Natural killer cell (primary cell): Measurements from ENCODE around the gene AK2. TPM values are rescaled to one million over a fixed set of nuclear protein-coding genes. Genes with fewer than 3 reads are reported as not detected.

ENCODE experiments used
- ATAC-seq, 3 donors: fragments of 150-1000 bp in 2 of 3; fragments of 200-7000 bp in 1 of 3; cut with Tn5 transposase; 1 replicate in 1 of 3; 2 replicates in 2 of 3; pipeline ENCODE4 v1.10.0; 2021; ENCODE audit warnings: mild to moderate bottlenecking in 2 of 3, moderate library complexity in 2 of 3
- DNase-seq, 2 donors: peaks; one replicate each; pipeline versions ENCODE4 v3.0.0 to v3.0.0-alpha.2; 2013 to 2021; ENCODE audit warnings: mixed read lengths in 1 of 2
- H3K27ac ChIP-seq: one replicate; pipeline ENCODE4 v1.5.1; 2013; ENCODE audit warnings: mild to moderate bottlenecking, low read length
- H3K27me3 ChIP-seq: one replicate; pipeline ENCODE4 v1.6.1; 2013; ENCODE audit warnings: low read length; ENCODE audit not compliant: control insufficient read depth, insufficient read depth
- H3K36me3 ChIP-seq: one replicate; pipeline ENCODE4 v1.6.1; 2013; ENCODE audit warnings: low read length; ENCODE audit not compliant: control insufficient read depth, insufficient read depth
- H3K4me1 ChIP-seq: one replicate; pipeline ENCODE4 v1.6.1; 2013; ENCODE audit warnings: low read length; ENCODE audit not compliant: control insufficient read depth, insufficient read depth
- H3K4me3 ChIP-seq: one replicate; pipeline ENCODE4 v1.5.1; 2013; ENCODE audit warnings: low read length
- H3K9me3 ChIP-seq: one replicate; pipeline ENCODE4 v1.6.1; 2013; ENCODE audit warnings: low read length; ENCODE audit not compliant: control insufficient read depth, insufficient read depth
- H3K27ac Mint-ChIP-seq, 2 donors: one replicate each; pipeline ENCODE4 v1.8.0; 2022; ENCODE audit warnings: mild to moderate bottlenecking in 2 of 2, mixed read lengths in 2 of 2, moderate library complexity in 1 of 2
- H3K27me3 Mint-ChIP-seq, 2 donors: one replicate each; pipeline ENCODE4 v1.8.0; 2022; ENCODE audit warnings: low read depth in 2 of 2, mixed read lengths in 2 of 2
- H3K36me3 Mint-ChIP-seq: one replicate; pipeline ENCODE4 v1.8.0; 2022; ENCODE audit warnings: mixed read lengths
- H3K4me1 Mint-ChIP-seq, 2 donors: one replicate each; pipeline ENCODE4 v1.8.0; 2022; ENCODE audit warnings: mixed read lengths in 2 of 2
- H3K4me3 Mint-ChIP-seq: one replicate; pipeline ENCODE4 v1.8.0; 2022; ENCODE audit warnings: mild to moderate bottlenecking, moderate library complexity, mixed read lengths
- H3K9me3 Mint-ChIP-seq, 2 donors: one replicate each; pipeline ENCODE4 v1.8.0; 2022; ENCODE audit warnings: mixed read lengths in 2 of 2
- CTCF ChIP-seq: fragments of 200-600 bp; IDR thresholded peaks from one replicate; pipeline ENCODE4 v1.8.0; 2022; ENCODE audit warnings: antibody characterized with exemption
- WGBS: methylation state at CpG from one replicate; pipeline ENCODE4 v1.1.7; 2013; ENCODE audit warnings: missing lambda C conversion rate; ENCODE audit not compliant: insufficient coverage; 5-methylcytosine and 5-hydroxymethylcytosine counted together
- intact Hi-C: fragments of 100-400 bp; cut with micrococcal nuclease; formaldehyde crosslinking; loops from one replicate; pipeline ENCODE4 v1.14.2; 2022
- total RNA-seq, 4 donors: library from RNA; stranded (reverse); fragments of 120-200 nt in 1 of 4; gene quantifications; one replicate each; pipeline versions ENCODE4 v1.2.3 to v1.2.4, GENCODE V29; 2013 to 2022

AK2 gene
- total RNA-seq, 3 donors from 2014 or later (not counting 1 experiment from before 2014, with no cell fraction given), result 64.8 to 94.0 (median 67.1) TPM

DNA sequence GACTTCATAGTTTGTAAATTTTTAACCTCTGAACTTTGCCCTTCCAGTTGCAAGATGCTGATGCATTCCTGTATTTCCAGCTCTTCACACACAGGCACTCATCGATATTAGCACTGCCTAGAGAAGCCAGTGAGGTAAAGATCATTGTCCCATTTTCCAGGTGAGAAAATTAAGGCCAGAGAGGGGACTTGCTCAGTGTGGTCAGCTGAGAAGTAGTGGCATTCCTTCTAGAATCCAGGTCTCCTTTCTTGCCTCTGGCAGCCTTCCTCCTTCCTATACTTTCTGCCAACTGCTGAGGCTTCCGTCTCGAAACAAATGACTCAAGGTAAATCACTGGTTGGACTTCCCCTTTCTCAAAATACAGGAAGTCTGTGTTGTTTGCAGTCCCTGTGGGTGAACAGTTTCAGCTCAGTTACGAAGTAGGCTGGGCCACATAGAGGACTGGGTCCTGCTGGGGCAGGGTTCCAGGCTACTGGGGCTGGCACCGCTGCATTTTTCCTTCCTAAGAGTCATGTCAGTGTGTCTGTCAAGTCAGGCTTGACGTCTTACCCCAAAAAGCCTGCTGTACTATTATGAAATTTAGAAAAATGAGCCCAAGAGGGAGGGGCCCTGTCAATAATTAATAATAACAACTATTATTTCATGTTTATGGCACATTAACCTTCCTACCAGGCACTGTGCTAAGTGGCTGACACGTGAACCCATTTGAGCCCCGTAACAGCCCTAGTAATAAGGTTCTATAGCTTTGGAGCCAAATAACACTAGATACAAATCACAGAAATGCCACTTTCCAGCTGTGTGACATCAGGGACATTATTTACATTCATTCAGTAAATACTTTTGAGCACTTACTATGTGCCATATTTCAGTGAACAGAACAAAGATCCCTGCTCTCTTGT is 55.4 kb downstream of the AK2 start:
- Mint-ChIP-seq H3K27ac (peak overlapping the region; percentile 90), H3K4me3 (peak overlapping the region; percentile 67), H3K27me3 (no peaks in the 10 kb centered on the region), H3K4me1 (peaks cover 14 to 20% of the 10 kb centered on the region in 2 donors), H3K9me3 (no peaks in the 10 kb centered on the region), H3K36me3 (no peaks in the 10 kb centered on the region)
- WGBS, result 11% methylated on average over 7 of the region's 8 CpGs
- peak overlapping the region; percentile 27 for H3K4me3 ChIP-seq
- TF ChIP-seq CTCF, result no peak
- no peaks in the 10 kb centered on the region for H3K36me3 ChIP-seq
- H3K4me1 ChIP-seq, result peaks cover 39% of the 10 kb centered on the region
- no peaks in the 10 kb centered on the region for H3K27me3 ChIP-seq
- peak overlapping the region; percentile 96 for H3K27ac ChIP-seq
- peak; percentile 98 to 99 (median 98) for ATAC-seq
- DNase-seq, result peak; percentile 45 to 88
- intact Hi-C loops, result loop anchor here (1.0 kb wide), 1 partner anchor 17 kb away; the partner anchor contains the start of gene RNF19B
- no peaks in the 10 kb centered on the region for H3K9me3 ChIP-seq

DNA sequence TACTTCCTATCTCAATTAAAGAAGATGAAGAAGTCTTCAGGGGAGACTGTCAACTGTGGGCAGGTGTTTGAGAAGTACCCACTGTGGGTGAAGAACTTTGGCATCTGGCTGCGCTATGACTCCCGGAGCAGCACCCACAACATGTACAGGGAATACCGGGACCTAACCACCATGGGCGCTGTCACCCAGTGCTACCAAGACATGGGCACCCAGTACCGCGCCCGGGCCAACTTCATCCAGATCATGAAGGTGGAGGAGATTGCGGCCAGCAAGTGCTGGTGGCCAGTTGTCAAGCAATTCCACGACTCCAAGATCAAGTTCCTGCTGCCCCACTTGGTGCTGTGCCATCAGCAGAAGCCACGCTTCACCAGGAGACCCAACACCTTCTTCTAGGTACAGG is 56.6 kb downstream of the AK2 start:
- intact Hi-C loops, result no loop called here
- H3K4me3 ChIP-seq, result no peak overlapping the region
- Mint-ChIP-seq H3K9me3 (no peaks in the 10 kb centered on the region), H3K36me3 (no peaks in the 10 kb centered on the region), H3K4me3 (no peak overlapping the region), H3K27ac (peak overlapping the region; percentile 90), H3K4me1 (peaks cover 14 to 20% of the 10 kb centered on the region in 2 donors), H3K27me3 (peaks cover 0 to 5% of the 10 kb centered on the region in 2 donors)
- H3K36me3 ChIP-seq, result no peaks in the 10 kb centered on the region
- no peaks in the 10 kb centered on the region for H3K9me3 ChIP-seq
- no peak for DNase-seq
- H3K27me3 ChIP-seq, result no peaks in the 10 kb centered on the region
- no peak for ATAC-seq
- no peak for TF ChIP-seq CTCF
- no peak overlapping the region for H3K27ac ChIP-seq
- WGBS, result 97% methylated on average over 10 of the region's 10 CpGs
- peaks cover 39% of the 10 kb centered on the region for H3K4me1 ChIP-seq

DNA sequence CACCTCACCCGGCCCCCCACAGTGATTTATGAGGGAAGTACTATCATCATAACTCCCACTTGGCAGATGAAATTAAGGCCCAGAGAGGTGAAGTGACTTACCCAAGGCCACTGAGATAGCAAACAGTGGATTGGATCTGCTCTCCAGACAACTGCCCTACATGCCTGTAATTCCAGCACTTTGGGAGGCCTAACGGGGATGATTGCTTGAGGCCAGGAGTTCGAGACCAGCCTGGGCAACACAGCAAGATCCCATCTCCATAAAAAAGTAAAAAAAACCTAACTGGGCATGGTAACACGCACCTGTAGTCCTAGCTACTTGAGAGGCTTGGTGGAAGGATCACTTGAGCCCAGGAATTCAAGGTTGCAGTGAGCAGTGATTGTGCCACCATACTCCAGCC is 57.8 kb downstream of the AK2 start:
- H3K27me3 ChIP-seq, result no peaks in the 10 kb centered on the region
- no peak overlapping the region for H3K27ac ChIP-seq
- Mint-ChIP-seq H3K9me3 (no peaks in the 10 kb centered on the region), H3K36me3 (no peaks in the 10 kb centered on the region), H3K4me1 (peaks cover 14 to 20% of the 10 kb centered on the region in 2 donors), H3K4me3 (no peak overlapping the region), H3K27me3 (peaks cover 0 to 7% of the 10 kb centered on the region in 2 donors), H3K27ac (peak overlapping the region in 1 of 2 donors; percentile 90)
- no peaks in the 10 kb centered on the region for H3K36me3 ChIP-seq
- WGBS, result 97% methylated on average over 4 of the region's 4 CpGs
- DNase-seq, result no peak
- intact Hi-C loops, result no loop called here
- peaks cover 28% of the 10 kb centered on the region for H3K4me1 ChIP-seq
- no peak overlapping the region for H3K4me3 ChIP-seq
- TF ChIP-seq CTCF, result no peak
- ATAC-seq, result no peak
- H3K9me3 ChIP-seq, result no peaks in the 10 kb centered on the region
